ENCODE results near the gene NF2. TPM values are rescaled to one million over a fixed set of nuclear protein-coding genes. Genes with fewer than 3 reads are reported as not detected.
"Not testable (repeated sequence)": the region's sequence is repeated elsewhere in the genome, so short reads cannot be mapped to it uniquely, and the experiment has no call there.

The NF2 gene
- total RNA-seq, result 153 and 240 TPM in 2 replicates

DNA sequence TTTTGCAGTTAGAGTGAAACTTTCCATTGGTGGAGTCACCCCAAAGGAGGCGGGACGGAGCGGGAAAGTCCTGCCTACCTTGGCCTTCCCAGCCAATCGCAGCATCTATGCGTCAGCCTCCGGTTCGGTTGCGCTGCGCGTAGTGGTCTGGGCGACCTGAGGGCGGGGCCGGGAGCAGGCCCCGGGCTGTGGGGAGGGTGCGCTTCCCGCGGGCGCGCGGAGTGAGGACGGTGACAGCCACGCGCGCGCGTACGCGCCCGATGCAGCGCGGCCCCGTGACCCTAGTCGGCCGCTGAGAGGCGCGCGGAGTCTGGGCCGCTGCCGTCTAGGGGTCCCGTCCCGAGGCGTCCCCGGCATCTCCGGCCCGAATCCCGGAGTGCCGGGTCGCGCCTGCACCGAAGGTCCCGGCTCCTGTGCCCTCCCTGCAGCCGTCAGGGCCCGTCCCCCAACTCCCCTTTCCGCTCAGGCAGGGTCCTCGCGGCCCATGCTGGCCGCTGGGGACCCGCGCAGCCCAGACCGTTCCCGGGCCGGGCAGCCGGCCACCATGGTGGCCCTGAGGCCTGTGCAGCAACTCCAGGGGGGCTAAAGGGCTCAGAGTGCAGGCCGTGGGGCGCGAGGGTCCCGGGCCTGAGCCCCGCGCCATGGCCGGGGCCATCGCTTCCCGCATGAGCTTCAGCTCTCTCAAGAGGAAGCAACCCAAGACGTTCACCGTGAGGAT is at the start of gene NF2:
Gene NF2 (plus strand): TSS at position 276 of the 718 bp plus-strand sequence. CDS start 366 bp downstream, at position 642.
- peak; percentile 100 for DNase-seq (ENCODE audit: low read depth)
- TF ChIP-seq, protein P1, sequence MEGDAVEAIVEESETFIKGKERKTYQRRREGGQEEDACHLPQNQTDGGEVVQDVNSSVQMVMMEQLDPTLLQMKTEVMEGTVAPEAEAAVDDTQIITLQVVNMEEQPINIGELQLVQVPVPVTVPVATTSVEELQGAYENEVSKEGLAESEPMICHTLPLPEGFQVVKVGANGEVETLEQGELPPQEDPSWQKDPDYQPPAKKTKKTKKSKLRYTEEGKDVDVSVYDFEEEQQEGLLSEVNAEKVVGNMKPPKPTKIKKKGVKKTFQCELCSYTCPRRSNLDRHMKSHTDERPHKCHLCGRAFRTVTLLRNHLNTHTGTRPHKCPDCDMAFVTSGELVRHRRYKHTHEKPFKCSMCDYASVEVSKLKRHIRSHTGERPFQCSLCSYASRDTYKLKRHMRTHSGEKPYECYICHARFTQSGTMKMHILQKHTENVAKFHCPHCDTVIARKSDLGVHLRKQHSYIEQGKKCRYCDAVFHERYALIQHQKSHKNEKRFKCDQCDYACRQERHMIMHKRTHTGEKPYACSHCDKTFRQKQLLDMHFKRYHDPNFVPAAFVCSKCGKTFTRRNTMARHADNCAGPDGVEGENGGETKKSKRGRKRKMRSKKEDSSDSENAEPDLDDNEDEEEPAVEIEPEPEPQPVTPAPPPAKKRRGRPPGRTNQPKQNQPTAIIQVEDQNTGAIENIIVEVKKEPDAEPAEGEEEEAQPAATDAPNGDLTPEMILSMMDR (IDR thresholded peaks at IDR 0.05; ENCODE audit: insufficient read depth, low read depth, low read length), result no peak
- H3K4me3 ChIP-seq (ENCODE audit: low read depth, low read length), result peak within 1 kb of the TSS; percentile 85

DNA sequence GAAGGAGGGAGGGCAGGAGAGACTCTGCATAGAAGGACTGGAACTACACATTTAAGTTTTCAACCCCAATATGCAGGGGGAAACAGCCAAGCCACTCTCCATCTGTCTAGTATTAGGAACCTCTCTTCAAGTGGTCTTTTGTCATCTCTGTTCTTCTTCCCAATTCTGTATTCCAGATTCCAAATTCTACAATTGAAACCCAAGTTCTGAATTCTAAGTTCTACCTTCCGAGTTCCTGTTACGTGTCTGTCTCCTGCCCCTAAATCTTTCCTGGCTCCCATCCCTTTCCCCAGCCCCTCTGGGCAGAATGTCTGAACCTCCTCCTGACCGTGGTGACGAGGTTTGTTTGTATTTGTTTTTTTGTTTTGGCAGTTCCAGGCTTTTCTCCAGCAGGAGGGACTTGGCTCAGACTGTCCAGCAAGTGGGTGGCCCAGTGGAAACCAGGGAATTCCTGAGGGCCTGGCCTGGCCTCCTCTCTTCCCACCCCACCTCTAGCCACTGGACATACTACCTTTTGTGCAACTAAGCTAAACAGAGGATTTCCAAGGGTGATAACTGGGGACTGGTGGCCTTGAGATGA is 48.3 kb upstream of the NF2 start:
- TF ChIP-seq, protein P1 (IDR thresholded peaks at IDR 0.05; ENCODE audit: insufficient read depth, low read depth, low read length), result no peak
- peak; percentile 76 for DNase-seq (ENCODE audit: low read depth)

DNA sequence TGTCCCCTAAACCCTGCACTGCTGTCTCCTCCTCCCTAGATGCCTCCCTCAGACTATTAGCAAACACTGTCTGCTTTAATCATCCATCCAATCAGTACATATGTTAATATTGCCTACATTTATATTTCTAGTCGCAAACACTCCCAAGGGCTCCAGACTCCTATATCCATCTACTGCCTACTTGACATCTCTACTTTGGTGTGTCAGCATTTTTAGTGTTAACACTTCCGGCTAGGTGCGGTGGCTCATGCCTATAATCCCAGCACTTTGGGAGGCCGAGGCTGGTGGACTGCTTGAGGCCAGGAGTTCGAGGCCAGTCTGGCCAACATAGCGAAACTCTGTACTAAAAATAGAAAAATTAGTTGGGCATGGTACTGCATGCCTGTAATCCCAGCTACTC is 44.4 kb upstream of the NF2 start:
- TF ChIP-seq, protein P1 (IDR thresholded peaks at IDR 0.05; ENCODE audit: insufficient read depth, low read depth, low read length), result no peak
- no peak for DNase-seq (ENCODE audit: low read depth)
- H3K4me3 ChIP-seq (ENCODE audit: low read depth, low read length), result no peak overlapping the region

More for the DNA sequence above, 48.3 kb upstream of the NF2 start:
- H3K4me3 ChIP-seq (ENCODE audit: low read depth, low read length), result no peak overlapping the region

DNA sequence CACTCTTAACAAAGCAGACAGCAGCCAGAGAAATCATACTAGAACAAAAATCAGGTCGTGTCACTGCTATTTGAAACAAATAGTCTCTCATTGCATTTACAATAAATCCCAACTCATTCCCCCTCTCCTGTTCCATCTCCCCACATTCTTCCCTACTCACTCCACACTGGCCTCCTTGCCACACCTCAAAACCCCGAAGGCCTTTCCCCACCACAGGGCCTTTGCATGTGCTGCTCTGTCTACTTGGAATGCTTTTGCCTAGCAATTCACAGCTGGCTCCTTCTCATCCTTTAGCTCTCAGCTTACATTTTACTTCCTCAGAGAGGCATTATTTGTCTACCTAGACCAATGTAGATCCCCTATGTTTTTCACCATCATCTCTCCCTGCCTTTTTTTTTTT is 43.6 kb upstream of the NF2 start:
- DNase-seq (ENCODE audit: low read depth), result no peak
- TF ChIP-seq, protein P1 (IDR thresholded peaks at IDR 0.05; ENCODE audit: insufficient read depth, low read depth, low read length), result no peak
- H3K4me3 ChIP-seq (ENCODE audit: low read depth, low read length), result no peak overlapping the region

DNA sequence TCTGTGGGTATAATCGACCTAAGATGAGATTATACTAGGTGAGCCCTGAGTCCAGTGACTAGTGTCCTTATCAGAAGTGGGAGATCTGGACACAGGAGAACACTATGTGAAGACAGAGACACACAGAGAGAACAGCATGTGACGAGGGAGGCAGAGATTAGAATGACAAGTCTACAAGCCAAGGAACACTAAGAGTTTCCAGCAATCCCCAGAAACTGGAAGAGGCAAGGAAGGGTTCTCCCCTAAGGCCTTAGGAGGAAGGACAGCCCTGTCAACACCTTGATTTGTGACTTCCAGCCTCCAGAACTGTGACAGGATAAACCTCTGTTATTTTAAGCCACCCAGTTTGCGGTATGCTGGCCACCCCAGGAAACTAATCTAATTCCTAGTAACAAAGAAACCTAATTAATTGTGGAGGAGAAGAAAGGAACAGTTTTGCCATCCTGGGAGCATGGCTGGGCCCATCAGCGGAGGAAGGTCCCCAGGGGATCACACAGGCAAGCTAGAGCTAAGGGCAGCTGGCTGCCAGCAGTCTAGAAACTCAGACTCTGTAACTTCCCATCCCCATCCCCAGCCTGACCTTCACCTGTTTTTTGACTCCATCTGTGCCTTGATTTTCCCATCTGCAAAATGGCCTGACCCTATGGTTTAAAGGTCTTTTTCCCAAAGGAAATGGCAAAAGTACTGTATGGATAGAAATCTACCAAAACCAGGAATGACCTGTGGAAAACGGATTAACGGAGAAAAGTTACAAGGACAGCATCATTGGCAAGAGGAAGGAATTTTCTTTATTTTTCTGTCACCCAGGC is 39.6 kb upstream of the NF2 start:
- TF ChIP-seq, protein P1 (IDR thresholded peaks at IDR 0.05; ENCODE audit: insufficient read depth, low read depth, low read length), result no peak

DNA sequence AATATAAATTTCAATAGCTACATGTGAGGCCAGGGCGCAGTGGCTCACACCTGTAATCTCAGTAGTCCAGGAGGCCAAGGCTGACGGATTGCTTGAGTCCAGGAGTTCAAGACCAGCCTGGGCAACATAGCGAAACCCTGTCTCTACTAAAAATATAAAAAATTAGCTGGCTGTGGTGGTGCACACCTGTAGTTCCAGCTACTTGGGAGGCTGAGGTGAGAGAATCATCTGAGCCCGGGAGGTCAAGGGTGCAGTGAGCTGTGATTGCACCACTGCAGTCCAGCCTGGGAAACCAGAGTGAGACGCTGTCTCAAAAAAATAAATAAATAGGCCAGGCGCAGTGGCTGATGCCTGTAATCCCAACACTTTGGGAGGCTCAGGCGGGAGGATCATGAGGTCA is 36.9 kb upstream of the NF2 start:
- H3K4me3 ChIP-seq (ENCODE audit: low read depth, low read length); DNase-seq (ENCODE audit: low read depth): not testable (repeated sequence)

More for the DNA sequence above, 39.6 kb upstream of the NF2 start:
- no peak for DNase-seq (ENCODE audit: low read depth)
- H3K4me3 ChIP-seq (ENCODE audit: low read depth, low read length), result no peak overlapping the region

DNA sequence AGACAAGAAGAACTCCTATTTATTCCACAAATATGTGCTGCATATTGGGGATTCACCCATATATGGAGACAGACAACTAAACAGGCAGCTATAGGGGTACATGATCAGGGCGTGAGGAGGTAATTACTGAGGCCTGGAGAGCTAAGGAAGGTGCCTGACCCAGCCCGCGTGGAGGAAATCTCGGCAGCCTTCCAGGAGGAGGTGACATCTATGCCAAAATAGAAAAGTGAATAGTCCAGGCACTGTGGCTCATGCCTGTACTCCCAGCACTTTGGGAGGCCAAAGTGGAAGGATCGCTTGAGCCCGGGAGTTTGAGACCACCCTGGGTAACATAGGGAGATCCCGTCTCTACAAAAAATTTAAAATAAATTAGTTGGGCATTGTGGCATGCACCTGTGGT is 36.1 kb upstream of the NF2 start:
- TF ChIP-seq, protein P1 (IDR thresholded peaks at IDR 0.05; ENCODE audit: insufficient read depth, low read depth, low read length), result no peak
- no peak overlapping the region for H3K4me3 ChIP-seq (ENCODE audit: low read depth, low read length)
- DNase-seq (ENCODE audit: low read depth), result no peak
